ENCODE results near the gene DEFB124.
A peak's percentile ranks its signal among the peaks of the same experiment; 100 is the strongest.

The DEFB124 gene

GRCh38 chr20:31516166-31516565, 41.2 kb upstream of the DEFB124 start:
- Histone ChIP-seq H3K4me1 (ENCODE audit: control extremely low read depth in 1 of 4, control insufficient read depth in 4 of 4, insufficient read depth in 4 of 4, low read length in 3 of 4) (peaks cover 3 to 44% (median 35%) of the 10 kb centered on the region in 4 experiments), H3K27ac (ENCODE audit: insufficient read depth in 1 of 2, low read depth in 1 of 2, low read length in 2 of 2, poor library complexity in 1 of 2, severe bottlenecking in 2 of 2) (peak overlapping the region in 1 of 2 experiments; percentile 90), H3K9me3 (ENCODE audit: control extremely low read depth in 1 of 5, control insufficient read depth in 4 of 5, insufficient read depth in 2 of 5, low read depth in 1 of 5, low read length in 4 of 5) (no peaks in the 10 kb centered on the region), H3K4me3 (ENCODE audit: control insufficient read depth in 1 of 7, extremely low read depth in 1 of 7, insufficient read depth in 4 of 7, low read depth in 2 of 7, low read length in 6 of 7) (peak overlapping the region in 3 of 7 experiments; percentile 25 to 96 (median 87)), H3K27me3 (replicated peaks in 2 of 5; ENCODE audit: control insufficient read depth in 4 of 5, insufficient read depth in 5 of 5, low read length in 4 of 5) (no peaks in the 10 kb centered on the region), H3K36me3 (ENCODE audit: control insufficient read depth in 4 of 4, insufficient read depth in 4 of 4, low read length in 3 of 4) (peaks cover 3 to 25% (median 5%) of the 10 kb centered on the region in 4 experiments)
- CTCF ChIA-PET: interaction anchor here (0.6 to 2.5 kb wide), 4 partner anchors 14 to 40 kb away, joined by 3 to 8 read pairs (median 4); no protein-coding TSS in a partner anchor
- 96% methylated on average over 3 of the region's 4 CpGs for WGBS (ENCODE audit: insufficient coverage)
- no peak for DNase-seq
- POLR2A ChIA-PET: no interaction called here

DNA sequence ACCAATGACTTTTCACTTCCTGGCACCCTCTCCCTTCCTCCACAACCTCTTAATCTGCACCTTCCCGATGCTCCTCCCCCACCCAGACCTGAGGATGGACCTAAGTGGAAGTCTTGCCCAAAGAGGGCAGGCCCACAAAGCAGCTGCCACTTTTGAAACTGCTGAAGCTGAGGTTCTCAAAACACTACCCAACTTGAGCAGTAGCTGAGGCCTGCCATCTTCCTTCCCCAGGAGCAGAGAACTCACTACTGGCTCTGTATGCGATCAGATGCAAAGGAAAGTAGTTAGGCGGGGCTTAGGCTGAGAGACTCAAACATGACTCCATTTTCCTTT, 40.8 kb upstream of the DEFB124 start:
- CTCF ChIA-PET: interaction anchor here (0.6 to 1.5 kb wide), 3 partner anchors 14 to 32 kb away, joined by 3 to 4 read pairs (median 3); no protein-coding TSS in a partner anchor
- DNase-seq: no peak
- WGBS (ENCODE audit: insufficient coverage): 75% methylated on average over 3 of the region's 3 CpGs

DNA sequence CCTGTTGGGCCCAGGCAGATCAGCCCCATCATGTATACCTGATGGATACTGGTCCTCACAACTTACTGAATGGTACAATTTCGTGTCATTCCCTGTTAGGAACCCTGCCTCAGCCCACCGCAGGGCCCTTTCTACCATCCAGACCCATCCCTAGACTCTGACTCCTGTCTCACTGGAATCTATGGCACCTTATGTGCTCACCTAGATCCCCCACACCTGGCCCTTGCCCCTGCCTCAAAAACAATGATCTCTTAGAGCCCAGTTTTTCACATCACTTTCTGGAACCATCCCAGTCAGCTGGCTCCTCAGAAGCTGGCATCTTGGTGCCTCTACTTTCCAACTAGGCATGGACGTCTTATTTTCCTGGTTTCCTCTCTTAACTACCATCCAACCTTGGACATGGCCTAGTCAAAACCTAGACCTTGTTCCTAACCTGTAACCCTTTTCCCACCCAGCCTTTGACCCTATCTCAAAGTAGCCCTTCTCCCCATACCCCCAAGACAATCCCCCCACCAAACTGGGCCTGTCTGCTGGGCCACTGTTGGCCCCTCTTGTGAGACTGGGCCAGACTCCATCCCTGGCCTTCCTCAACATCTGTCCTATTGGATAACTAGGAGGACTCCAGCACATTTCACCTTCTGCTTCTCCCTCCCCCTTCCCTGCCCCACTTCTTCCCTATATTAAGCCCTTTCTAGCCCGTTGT, 40.3 kb upstream of the DEFB124 start:
- Histone ChIP-seq H3K27me3 (replicated peaks in 2 of 5; ENCODE audit: control insufficient read depth in 4 of 5, insufficient read depth in 5 of 5, low read length in 4 of 5) (no peaks in the 10 kb centered on the region), H3K9me3 (ENCODE audit: control extremely low read depth in 1 of 5, control insufficient read depth in 4 of 5, insufficient read depth in 2 of 5, low read depth in 1 of 5, low read length in 4 of 5) (no peaks in the 10 kb centered on the region), H3K4me3 (ENCODE audit: control insufficient read depth in 1 of 7, extremely low read depth in 1 of 7, insufficient read depth in 4 of 7, low read depth in 2 of 7, low read length in 6 of 7) (peak overlapping the region; percentile 81 to 99 (median 88)), H3K4me1 (ENCODE audit: control extremely low read depth in 1 of 4, control insufficient read depth in 4 of 4, insufficient read depth in 4 of 4, low read length in 3 of 4) (peaks cover 3 to 36% (median 35%) of the 10 kb centered on the region in 4 experiments), H3K27ac (ENCODE audit: insufficient read depth in 1 of 2, low read depth in 1 of 2, low read length in 2 of 2, poor library complexity in 1 of 2, severe bottlenecking in 2 of 2) (peak overlapping the region; percentile 66 to 90), H3K36me3 (ENCODE audit: control insufficient read depth in 4 of 4, insufficient read depth in 4 of 4, low read length in 3 of 4) (peaks cover 3 to 20% (median 5%) of the 10 kb centered on the region in 4 experiments)
- POLR2A ChIA-PET: no interaction called here
- DNase-seq: no peak
- CTCF ChIA-PET: interaction anchor here (0.6 to 1.5 kb wide), 3 partner anchors 15 to 33 kb away, joined by 3 to 4 read pairs (median 3); no protein-coding TSS in a partner anchor
- WGBS (ENCODE audit: insufficient coverage): 12% methylated on average over 4 of the region's 4 CpGs

More for the DNA sequence above, 40.8 kb upstream of the DEFB124 start:
- Histone ChIP-seq H3K36me3 (ENCODE audit: control insufficient read depth in 4 of 4, insufficient read depth in 4 of 4, low read length in 3 of 4) (peaks cover 3 to 24% (median 5%) of the 10 kb centered on the region in 4 experiments), H3K4me1 (ENCODE audit: control extremely low read depth in 1 of 4, control insufficient read depth in 4 of 4, insufficient read depth in 4 of 4, low read length in 3 of 4) (peaks cover 3 to 41% (median 35%) of the 10 kb centered on the region in 4 experiments), H3K27me3 (replicated peaks in 2 of 5; ENCODE audit: control insufficient read depth in 4 of 5, insufficient read depth in 5 of 5, low read length in 4 of 5) (no peaks in the 10 kb centered on the region), H3K4me3 (ENCODE audit: control insufficient read depth in 1 of 7, extremely low read depth in 1 of 7, insufficient read depth in 4 of 7, low read depth in 2 of 7, low read length in 6 of 7) (peak overlapping the region in 4 of 7 experiments; percentile 87 to 97 (median 92)), H3K9me3 (ENCODE audit: control extremely low read depth in 1 of 5, control insufficient read depth in 4 of 5, insufficient read depth in 2 of 5, low read depth in 1 of 5, low read length in 4 of 5) (no peaks in the 10 kb centered on the region), H3K27ac (ENCODE audit: insufficient read depth in 1 of 2, low read depth in 1 of 2, low read length in 2 of 2, poor library complexity in 1 of 2, severe bottlenecking in 2 of 2) (peak overlapping the region in 1 of 2 experiments; percentile 90)
- POLR2A ChIA-PET: no interaction called here

DNA sequence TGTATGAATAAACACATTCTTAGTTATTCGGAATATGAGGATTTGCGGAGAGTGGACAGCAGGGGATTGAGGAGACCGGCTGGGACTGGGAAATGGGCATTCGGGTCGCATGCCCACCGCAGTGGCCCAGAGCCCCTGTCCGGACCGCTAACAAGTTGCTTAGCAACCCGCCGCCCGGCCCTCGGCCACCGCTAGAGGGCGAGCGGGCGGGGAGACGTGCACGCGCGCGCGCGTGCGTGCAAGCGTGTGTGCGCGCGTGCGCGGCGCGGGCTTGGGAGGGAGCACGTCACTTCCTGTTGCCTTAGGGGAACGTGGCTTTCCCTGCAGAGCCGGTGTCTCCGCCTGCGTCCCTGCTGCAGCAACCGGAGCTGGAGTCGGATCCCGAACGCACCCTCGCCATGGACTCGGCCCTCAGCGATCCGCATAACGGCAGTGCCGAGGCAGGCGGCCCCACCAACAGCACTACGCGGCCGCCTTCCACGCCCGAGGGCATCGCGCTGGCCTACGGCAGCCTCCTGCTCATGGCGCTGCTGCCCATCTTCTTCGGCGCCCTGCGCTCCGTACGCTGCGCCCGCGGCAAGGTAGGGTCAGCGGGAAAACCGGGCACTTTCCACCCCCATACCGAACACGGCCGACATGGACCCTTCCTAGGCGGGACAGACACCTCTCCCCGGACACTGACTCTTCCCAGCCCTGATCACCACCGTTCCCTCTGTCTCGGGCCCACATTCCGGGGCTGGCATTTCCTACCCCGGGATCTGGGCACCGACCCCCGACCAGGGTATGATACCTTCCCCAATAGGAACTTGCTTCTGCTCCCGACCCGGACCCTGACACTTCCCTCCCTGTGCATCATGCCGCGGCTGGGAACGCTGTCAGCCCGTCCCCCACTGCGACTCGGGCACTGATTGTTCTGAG, 39.5 kb upstream of the DEFB124 start, which contains the start of gene HM13:
TSS of gene HM13 (plus strand) at position 289 of the 918 bp plus-strand sequence. CDS start at position 399, 110 bp downstream.
- ChIA-PET POLR2A (no interaction called here), CTCF (interaction anchor here (1.1 to 4.4 kb wide), 2 partner anchors 12 to 98 kb away, joined by 7 to 16 read pairs; no protein-coding TSS in a partner anchor)
- under 1% methylated on average over 80 of the region's 86 CpGs for WGBS (ENCODE audit: insufficient coverage)

GRCh38 chr20:31508517-31509244, 33.8 kb upstream of the DEFB124 start:
- POLR2A ChIA-PET: no interaction called here
- no peaks in the 10 kb centered on the region for H3K36me3 ChIP-seq (ENCODE audit: control insufficient read depth in 4 of 4, insufficient read depth in 4 of 4, low read length in 3 of 4)
- H3K27ac ChIP-seq (ENCODE audit: insufficient read depth in 1 of 2, low read depth in 1 of 2, low read length in 2 of 2, poor library complexity in 1 of 2, severe bottlenecking in 2 of 2): no peak overlapping the region
- H3K27me3 ChIP-seq (replicated peaks in 2 of 5; ENCODE audit: control insufficient read depth in 4 of 5, insufficient read depth in 5 of 5, low read length in 4 of 5): peaks cover 0 to 3% (median 0%) of the 10 kb centered on the region in 5 experiments
- no peak for DNase-seq
- H3K9me3 ChIP-seq (ENCODE audit: control extremely low read depth in 1 of 5, control insufficient read depth in 4 of 5, insufficient read depth in 2 of 5, low read depth in 1 of 5, low read length in 4 of 5): peaks cover 0 to 4% (median 0%) of the 10 kb centered on the region in 5 experiments
- peaks cover 0 to 2% (median 0%) of the 10 kb centered on the region in 4 experiments for H3K4me1 ChIP-seq (ENCODE audit: control extremely low read depth in 1 of 4, control insufficient read depth in 4 of 4, insufficient read depth in 4 of 4, low read length in 3 of 4)
- 98% methylated on average over 5 of the region's 5 CpGs for WGBS (ENCODE audit: insufficient coverage)
- H3K4me3 ChIP-seq (ENCODE audit: control insufficient read depth in 1 of 7, extremely low read depth in 1 of 7, insufficient read depth in 4 of 7, low read depth in 2 of 7, low read length in 6 of 7): no peak overlapping the region
- CTCF ChIA-PET: interaction anchor here (2.2 kb wide), 1 partner anchor 49 kb away, joined by 21 read pairs; no protein-coding TSS in a partner anchor

More for the DNA sequence above, 39.5 kb upstream of the DEFB124 start, which contains the start of gene HM13:
- Histone ChIP-seq H3K27ac (ENCODE audit: insufficient read depth in 1 of 2, low read depth in 1 of 2, low read length in 2 of 2, poor library complexity in 1 of 2, severe bottlenecking in 2 of 2) (peak within 1 kb of the TSS; percentile 66 to 90), H3K4me3 (ENCODE audit: control insufficient read depth in 1 of 7, extremely low read depth in 1 of 7, insufficient read depth in 4 of 7, low read depth in 2 of 7, low read length in 6 of 7) (peak within 1 kb of the TSS; percentile 81 to 99 (median 88)), H3K27me3 (replicated peaks in 2 of 5; ENCODE audit: control insufficient read depth in 4 of 5, insufficient read depth in 5 of 5, low read length in 4 of 5) (no peaks in the 10 kb centered on the region), H3K36me3 (ENCODE audit: control insufficient read depth in 4 of 4, insufficient read depth in 4 of 4, low read length in 3 of 4) (peaks cover 3 to 20% (median 5%) of the 10 kb centered on the region in 4 experiments), H3K4me1 (ENCODE audit: control extremely low read depth in 1 of 4, control insufficient read depth in 4 of 4, insufficient read depth in 4 of 4, low read length in 3 of 4) (peaks cover 3 to 36% (median 34%) of the 10 kb centered on the region in 4 experiments), H3K9me3 (ENCODE audit: control extremely low read depth in 1 of 5, control insufficient read depth in 4 of 5, insufficient read depth in 2 of 5, low read depth in 1 of 5, low read length in 4 of 5) (no peaks in the 10 kb centered on the region)
- peak; percentile 92 to 95 (median 94) for DNase-seq

DNA sequence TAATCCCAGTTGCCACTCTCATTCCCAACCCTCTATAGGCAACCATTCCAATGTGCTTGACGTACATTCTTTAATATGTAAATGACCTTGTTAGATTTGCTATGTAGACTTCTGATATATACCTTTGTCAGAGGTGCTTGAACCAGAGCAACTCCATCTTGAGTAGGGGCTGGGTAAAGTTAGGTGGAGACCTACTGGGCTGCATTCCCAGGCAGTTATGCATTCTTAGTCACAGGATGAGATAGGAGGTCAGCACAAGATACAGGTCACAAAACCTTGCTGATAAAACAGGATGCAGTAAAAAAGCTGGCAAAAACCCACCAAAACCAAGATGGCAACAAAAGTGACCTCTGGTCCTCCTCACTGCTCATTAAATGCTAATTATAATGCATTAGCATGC, 31.0 kb upstream of the DEFB124 start:
- Histone ChIP-seq H3K27me3 (replicated peaks in 2 of 5; ENCODE audit: control insufficient read depth in 4 of 5, insufficient read depth in 5 of 5, low read length in 4 of 5) (peaks cover 0 to 4% (median 0%) of the 10 kb centered on the region in 5 experiments), H3K9me3 (ENCODE audit: control extremely low read depth in 1 of 5, control insufficient read depth in 4 of 5, insufficient read depth in 2 of 5, low read depth in 1 of 5, low read length in 4 of 5) (peaks cover 0 to 4% (median 0%) of the 10 kb centered on the region in 5 experiments), H3K36me3 (ENCODE audit: control insufficient read depth in 4 of 4, insufficient read depth in 4 of 4, low read length in 3 of 4) (no peaks in the 10 kb centered on the region), H3K4me1 (ENCODE audit: control extremely low read depth in 1 of 4, control insufficient read depth in 4 of 4, insufficient read depth in 4 of 4, low read length in 3 of 4) (no peaks in the 10 kb centered on the region), H3K27ac (ENCODE audit: insufficient read depth in 1 of 2, low read depth in 1 of 2, low read length in 2 of 2, poor library complexity in 1 of 2, severe bottlenecking in 2 of 2) (no peak overlapping the region), H3K4me3 (ENCODE audit: control insufficient read depth in 1 of 7, extremely low read depth in 1 of 7, insufficient read depth in 4 of 7, low read depth in 2 of 7, low read length in 6 of 7) (no peak overlapping the region)
- POLR2A ChIA-PET: no interaction called here
- no peak for DNase-seq
- CTCF ChIA-PET: no interaction called here
- no CpG with 5 or more reads among the region's 1 CpG for WGBS (ENCODE audit: insufficient coverage)

Measured in common myeloid progenitor, CD34-positive (primary cell).